HEK293 (cell line): ENCODE results near the gene ERF.

Experiments used
- BCL11A ChIP-seq: fragments of 450-650 bp; formaldehyde crosslinking; IDR thresholded peaks from 2 replicates; pipeline ENCODE4 v1.5.1; 2016; ENCODE audit warnings: low read depth, missing biosample characterization, missing genetic modification characterization
- FEZF1 ChIP-seq: fragments of 450-650 bp; formaldehyde crosslinking; IDR thresholded peaks from 2 replicates; pipeline ENCODE4 v1.5.1; 2016; ENCODE audit warnings: missing biosample characterization, missing genetic modification characterization
- HIC1 ChIP-seq: fragments of 450-650 bp; formaldehyde crosslinking; IDR thresholded peaks from 2 replicates; pipeline ENCODE4 v1.5.1; 2016; ENCODE audit warnings: missing biosample characterization, missing genetic modification characterization
- MYNN ChIP-seq: fragments of 450-650 bp; formaldehyde crosslinking; IDR thresholded peaks from 2 replicates; pipeline ENCODE4 v1.5.1; 2016; ENCODE audit warnings: missing biosample characterization, missing genetic modification characterization, borderline replicate concordance
- REPIN1 ChIP-seq: fragments of 450-650 bp; formaldehyde crosslinking; IDR thresholded peaks from 2 replicates; pipeline ENCODE4 v1.5.1; 2017; ENCODE audit warnings: missing biosample characterization, missing genetic modification characterization, low read depth
- ZBTB11 ChIP-seq: fragments of 450-650 bp; formaldehyde crosslinking; conservative IDR thresholded peaks from 2 replicates; pipeline ENCODE4 v1.5.1; 2016; ENCODE audit warnings: low read depth, missing biosample characterization, missing genetic modification characterization
- ZBTB26 ChIP-seq: fragments of 450-650 bp; formaldehyde crosslinking; optimal IDR thresholded peaks from 2 replicates; pipeline ENCODE3; 2016; ENCODE audit warnings: missing biosample characterization, mild to moderate bottlenecking, missing genetic modification characterization
- ZBTB6 ChIP-seq: fragments of 450-650 bp; formaldehyde crosslinking; IDR thresholded peaks from 2 replicates; pipeline ENCODE4 v1.5.1; 2017; ENCODE audit warnings: missing biosample characterization, missing genetic modification characterization
- ZEB2 ChIP-seq: fragments of 450-650 bp; formaldehyde crosslinking; IDR thresholded peaks from 2 replicates; pipeline ENCODE4 v1.5.1; 2016; ENCODE audit warnings: missing biosample characterization, missing genetic modification characterization
- ZFP69B ChIP-seq: fragments of 450-650 bp; formaldehyde crosslinking; IDR thresholded peaks from 2 replicates; pipeline ENCODE4 v1.5.1; 2016; ENCODE audit warnings: missing biosample characterization, missing genetic modification characterization
- ZNF132 ChIP-seq: fragments of 450-650 bp; formaldehyde crosslinking; IDR thresholded peaks from 2 replicates; pipeline ENCODE4 v1.5.1; 2017; ENCODE audit warnings: missing biosample characterization, missing genetic modification characterization, borderline replicate concordance
- ZNF18 ChIP-seq: fragments of 450-650 bp; formaldehyde crosslinking; IDR thresholded peaks from 2 replicates; pipeline ENCODE4 v1.5.1; 2016; ENCODE audit warnings: missing biosample characterization, missing genetic modification characterization
- ZNF214 ChIP-seq: fragments of 450-650 bp; formaldehyde crosslinking; IDR thresholded peaks from 2 replicates; pipeline ENCODE4 v1.5.1; 2017; ENCODE audit warnings: missing biosample characterization, mild to moderate bottlenecking, missing genetic modification characterization, borderline replicate concordance
- ZNF335 ChIP-seq: fragments of 450-650 bp; formaldehyde crosslinking; conservative IDR thresholded peaks from 2 replicates; pipeline ENCODE4 v1.5.1; 2016; ENCODE audit warnings: missing biosample characterization, missing genetic modification characterization
- ZNF354C ChIP-seq: fragments of 450-650 bp; formaldehyde crosslinking; IDR thresholded peaks from 2 replicates; pipeline ENCODE4 v1.5.1; 2016; ENCODE audit warnings: missing biosample characterization, missing genetic modification characterization, low read depth, borderline replicate concordance
- ZNF544 ChIP-seq: fragments of 450-650 bp; formaldehyde crosslinking; IDR thresholded peaks from 2 replicates; pipeline ENCODE4 v1.5.0; 2017; ENCODE audit warnings: missing biosample characterization, missing genetic modification characterization
- ZNF561 ChIP-seq: fragments of 450-650 bp; IDR thresholded peaks from 2 replicates; pipeline ENCODE4 v1.5.1; 2018; ENCODE audit warnings: missing biosample characterization, missing genetic modification characterization, borderline replicate concordance
- ZNF600 ChIP-seq: fragments of 450-650 bp; formaldehyde crosslinking; IDR thresholded peaks from 2 replicates; pipeline ENCODE4 v1.5.1; 2016; ENCODE audit warnings: missing biosample characterization, missing genetic modification characterization
- ZNF639 ChIP-seq: fragments of 450-650 bp; formaldehyde crosslinking; IDR thresholded peaks from 2 replicates; pipeline ENCODE4 v1.5.1; 2016; ENCODE audit warnings: missing biosample characterization, missing genetic modification characterization
- ZNF677 ChIP-seq: fragments of 450-650 bp; IDR thresholded peaks from 2 replicates; pipeline ENCODE4 v1.5.0; 2018; ENCODE audit warnings: missing biosample characterization, mild to moderate bottlenecking, missing genetic modification characterization, moderate library complexity
- ZNF704 ChIP-seq: fragments of 450-650 bp; formaldehyde crosslinking; IDR thresholded peaks from 2 replicates; pipeline ENCODE4 v1.5.1; 2016; ENCODE audit warnings: missing biosample characterization, missing genetic modification characterization
- ZNF777 ChIP-seq: fragments of 450-650 bp; formaldehyde crosslinking; IDR thresholded peaks from 2 replicates; pipeline ENCODE4 v1.5.1; 2017; ENCODE audit warnings: missing biosample characterization, missing genetic modification characterization, borderline replicate concordance
- ZNF830 ChIP-seq: fragments of 450-650 bp; IDR thresholded peaks from 2 replicates; pipeline ENCODE4 v1.5.0; 2018; ENCODE audit warnings: missing biosample characterization, missing genetic modification characterization, low read depth, mild to moderate bottlenecking, moderate library complexity
- ZSCAN23 ChIP-seq: fragments of 450-650 bp; formaldehyde crosslinking; IDR thresholded peaks from 2 replicates; pipeline ENCODE4 v1.5.1; 2016; ENCODE audit warnings: missing biosample characterization, missing genetic modification characterization
- ZSCAN30 ChIP-seq: fragments of 450-650 bp; IDR thresholded peaks from 2 replicates; pipeline ENCODE4 v1.5.1; 2018; ENCODE audit warnings: missing biosample characterization, mild to moderate bottlenecking, missing genetic modification characterization, moderate library complexity
- ZXDB ChIP-seq: fragments of 450-650 bp; formaldehyde crosslinking; IDR thresholded peaks from 2 replicates; pipeline ENCODE4 v1.5.1; 2016; ENCODE audit warnings: missing biosample characterization, missing genetic modification characterization

Gene ERF

GRCh38 chr19:42216653-42217519 is 38.0 kb downstream of the ERF start (continued):
- TF ChIP-seq ZNF561: peak; percentile 86; the same call in 1 of the 2 replicates
- peak; percentile 67 for TF ChIP-seq ZXDB (tag by site-specific recombination)
- peak; percentile 27; the same call in 1 of the 2 replicates for TF ChIP-seq BCL11A (tag by site-specific recombination)
- peak; percentile 37; the same call in 1 of the 2 replicates for TF ChIP-seq ZBTB11 (tag by site-specific recombination)
- TF ChIP-seq ZNF639 (tag by site-specific recombination): peak; percentile 69; the same call in 1 of the 2 replicates
- no peak for TF ChIP-seq FEZF1 (tag by site-specific recombination)
- peak; percentile 46 for TF ChIP-seq ZBTB26
- TF ChIP-seq MYNN: no peak
- no peak; the same call in 1 of the 2 replicates for TF ChIP-seq ZEB2 (tag by site-specific recombination)
- TF ChIP-seq ZNF677 (tag by site-specific recombination): no peak
- TF ChIP-seq ZNF18 (tag by site-specific recombination): no peak
- peak; percentile 91 for TF ChIP-seq ZNF335 (tag by site-specific recombination)
- 0 out of 2 replicates have a peak, but pooled peaks have one; percentile 18 for TF ChIP-seq HIC1 (tag by site-specific recombination)
- no peak for TF ChIP-seq ZNF544
- peak; percentile 93 for TF ChIP-seq ZFP69B
- TF ChIP-seq ZNF132 (tag by site-specific recombination): no peak
- TF ChIP-seq ZSCAN30 (tag by site-specific recombination): peak; percentile 69; the same call in 1 of the 2 replicates
- no peak for TF ChIP-seq ZNF354C (tag by site-specific recombination)
- TF ChIP-seq ZNF830: no peak
- 0 out of 2 replicates have a peak, but pooled peaks have one; percentile 40 for TF ChIP-seq ZNF600
- TF ChIP-seq ZSCAN23 (tag by site-specific recombination): no peak
- TF ChIP-seq ZNF777 (tag by site-specific recombination): 0 out of 2 replicates have a peak, but pooled peaks have one; percentile 56
- no peak for TF ChIP-seq REPIN1 (tag by site-specific recombination)
- no peak for TF ChIP-seq ZNF214 (tag by site-specific recombination)
- peak; percentile 83 for TF ChIP-seq ZBTB6 (tag by site-specific recombination)
- TF ChIP-seq ZNF704 (tag by site-specific recombination): no peak
